Brain pericyte (primary cell): ENCODE measurements around the gene TEX48.

ENCODE experiments used
- DNase-seq: peaks from one replicate; pipeline ENCODE4 v3.0.0-alpha.2; 2012; ENCODE audit warnings: low read depth, low spot score

Gene TEX48, protein sequence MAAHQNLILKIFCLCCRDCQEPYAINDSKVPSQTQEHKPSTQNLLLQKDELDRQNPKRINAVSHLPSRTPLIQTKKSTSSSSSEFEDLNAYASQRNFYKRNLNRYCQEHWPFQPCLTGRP

DNA sequence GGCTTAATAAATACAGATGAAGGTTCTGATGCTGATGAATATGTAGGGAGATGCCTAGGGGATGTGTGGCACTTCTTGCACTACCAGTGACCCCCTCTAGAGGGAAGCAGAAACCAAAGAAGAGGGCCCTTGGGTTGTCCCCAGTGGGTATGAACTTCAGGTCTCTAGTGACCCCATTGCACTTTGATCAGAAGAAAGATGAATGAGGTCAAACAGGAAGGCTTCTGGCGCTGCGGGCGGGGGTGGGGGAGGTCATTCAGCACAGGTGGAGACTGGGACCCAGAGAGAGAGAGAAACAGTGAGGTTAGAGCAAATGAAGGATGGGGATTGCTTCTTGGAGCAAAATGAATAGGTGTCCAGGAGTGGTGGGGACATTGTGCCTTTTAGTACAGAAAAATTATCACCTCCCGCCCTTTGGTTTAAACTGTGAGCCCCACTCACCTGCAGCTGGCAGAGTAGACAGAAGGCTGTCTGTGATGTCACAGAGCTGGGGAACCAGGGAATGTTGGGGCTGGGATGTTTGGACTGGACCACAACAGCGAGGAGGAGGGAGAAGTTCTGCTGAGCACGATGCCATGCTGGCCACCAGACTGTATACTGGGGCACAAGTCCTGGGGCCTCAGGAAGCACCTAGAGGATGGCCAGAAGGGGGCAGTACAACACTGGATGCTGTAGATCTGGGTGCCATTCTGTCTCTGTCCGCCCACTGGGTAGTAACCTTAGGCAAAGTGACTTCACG is at the start of gene TEX48:
Gene TEX48 (minus strand): TSS at position 599 of the 739 bp plus-strand sequence. CDS start 10,469 bp downstream, outside the sequence.
- DNase-seq = no peak

DNA sequence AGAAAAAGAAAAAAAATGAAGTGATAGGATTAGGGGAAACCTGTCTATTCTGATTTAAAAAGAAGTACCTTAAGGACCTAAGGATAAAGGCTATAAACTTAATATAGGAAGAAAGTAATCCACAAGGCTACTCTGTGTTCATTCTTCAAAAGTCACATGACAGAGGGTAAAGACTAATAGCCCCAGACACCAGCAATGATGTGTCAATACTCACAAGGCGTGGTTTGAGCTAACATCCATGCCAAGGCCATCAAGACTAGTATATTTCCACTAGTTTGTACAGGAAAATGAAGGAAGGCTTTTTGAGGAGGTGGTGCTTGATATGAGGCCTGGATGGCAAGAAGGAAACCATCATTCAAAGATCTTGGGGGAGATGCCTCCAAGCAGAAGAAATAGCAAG is 49.7 kb upstream of the TEX48 start:
- DNase-seq = no peak

DNA sequence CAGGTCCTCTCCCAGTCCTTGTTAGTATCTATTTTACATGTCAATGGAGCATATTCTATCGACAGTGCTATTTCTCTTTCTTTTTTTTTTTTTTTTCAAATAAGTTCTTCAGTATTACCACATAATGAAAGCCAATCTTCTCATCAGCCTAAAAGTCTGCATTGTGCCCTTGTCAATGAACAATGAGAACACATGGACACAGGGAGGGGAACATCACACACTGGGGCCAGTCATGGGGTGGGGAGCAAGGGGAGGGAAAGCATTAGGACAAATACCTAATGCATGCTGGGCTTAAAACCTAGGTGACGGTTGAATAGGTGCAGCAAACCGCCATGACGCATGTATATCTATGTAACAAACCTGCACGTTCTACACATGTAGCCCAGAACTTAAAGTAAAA is 47.7 kb upstream of the TEX48 start:
- no peak for DNase-seq

DNA sequence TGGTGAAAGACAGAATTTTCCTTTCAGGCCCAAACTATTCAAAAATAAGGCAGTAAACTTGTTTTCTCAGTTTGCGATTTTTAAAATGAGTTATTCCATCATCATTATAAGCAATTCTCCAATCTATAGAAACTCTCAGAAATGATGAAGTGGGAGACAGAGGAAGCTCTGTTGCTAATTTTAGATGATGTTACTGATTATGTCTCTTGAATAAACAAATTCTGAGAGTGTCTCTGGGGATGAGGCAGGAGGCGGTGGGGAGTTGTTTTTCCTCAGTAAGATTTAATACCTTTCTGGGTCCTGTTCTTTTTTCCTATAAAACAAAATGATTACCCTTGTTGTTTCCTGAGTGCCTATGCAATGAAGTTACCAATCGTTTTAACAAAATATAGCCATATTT is 43.9 kb upstream of the TEX48 start:
- DNase-seq = no peak

DNA sequence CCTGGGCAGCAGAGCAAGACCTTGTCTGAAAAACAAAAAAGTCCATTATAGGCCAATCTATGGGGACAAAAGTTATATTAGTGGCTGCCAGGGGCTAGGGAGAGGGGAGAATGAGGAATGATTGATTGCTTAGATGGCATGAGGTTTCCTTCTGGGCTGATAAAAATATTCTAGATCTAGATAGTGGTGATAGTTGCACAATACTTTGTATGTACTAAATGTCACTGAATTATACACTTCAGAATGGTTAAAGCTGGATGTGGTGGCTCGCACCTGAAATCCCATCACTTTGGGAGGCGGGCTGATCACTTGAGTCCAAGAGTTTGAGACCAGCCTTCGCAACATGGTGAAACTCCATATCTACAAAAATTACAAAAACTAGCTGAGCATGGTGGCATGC is 42.8 kb upstream of the TEX48 start:
- no peak for DNase-seq

DNA sequence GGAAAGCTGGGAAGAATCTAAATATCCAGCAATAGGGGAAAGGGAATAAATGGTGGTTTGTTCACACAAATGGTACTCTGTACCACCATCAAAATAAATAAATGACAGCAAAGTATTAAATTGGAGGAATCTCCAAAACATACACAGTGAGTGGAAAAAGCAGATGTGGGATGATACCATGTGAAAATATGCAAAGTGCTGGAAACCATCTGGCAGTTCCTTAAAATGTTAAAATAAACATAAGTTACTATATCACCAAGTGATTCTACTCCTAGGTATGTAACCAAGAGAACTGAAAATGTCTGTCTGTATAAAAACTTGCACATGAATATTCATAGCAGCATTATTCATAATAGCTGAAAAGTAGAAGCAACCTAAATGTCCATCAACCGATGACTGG is 41.9 kb upstream of the TEX48 start:
- no peak for DNase-seq

DNA sequence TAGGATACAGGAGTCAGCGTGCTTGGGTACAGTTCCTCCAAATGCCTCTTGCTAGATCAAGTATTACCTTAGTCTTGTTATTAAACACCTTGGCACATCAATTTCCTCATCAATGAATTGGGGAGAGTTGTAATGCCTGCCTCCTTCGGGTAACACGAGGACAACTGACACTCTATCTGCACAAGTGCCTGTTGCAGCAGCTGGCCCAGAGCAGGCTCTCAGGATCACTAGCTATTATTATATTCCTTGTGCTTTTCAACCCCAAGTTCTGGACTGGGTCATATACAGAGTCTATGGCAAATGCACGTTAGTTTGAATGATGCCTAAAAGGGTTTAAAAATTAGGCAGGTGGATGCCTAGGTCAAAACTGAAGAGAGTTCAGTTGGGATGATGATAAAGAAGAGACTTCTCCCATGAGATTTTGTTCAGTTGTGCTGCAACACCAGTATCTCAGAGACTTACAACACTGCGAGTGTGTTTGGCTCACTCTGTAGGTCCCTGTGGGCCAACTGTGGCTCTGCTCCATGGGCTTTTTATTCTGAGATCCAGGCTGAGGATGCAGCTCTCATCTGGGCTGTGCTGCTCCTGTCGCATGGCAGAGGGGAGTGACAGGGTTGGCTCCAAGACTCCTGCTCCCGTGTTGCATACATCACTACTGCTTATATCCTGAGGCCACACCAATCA is 41.1 kb upstream of the TEX48 start:
- DNase-seq = no peak

DNA sequence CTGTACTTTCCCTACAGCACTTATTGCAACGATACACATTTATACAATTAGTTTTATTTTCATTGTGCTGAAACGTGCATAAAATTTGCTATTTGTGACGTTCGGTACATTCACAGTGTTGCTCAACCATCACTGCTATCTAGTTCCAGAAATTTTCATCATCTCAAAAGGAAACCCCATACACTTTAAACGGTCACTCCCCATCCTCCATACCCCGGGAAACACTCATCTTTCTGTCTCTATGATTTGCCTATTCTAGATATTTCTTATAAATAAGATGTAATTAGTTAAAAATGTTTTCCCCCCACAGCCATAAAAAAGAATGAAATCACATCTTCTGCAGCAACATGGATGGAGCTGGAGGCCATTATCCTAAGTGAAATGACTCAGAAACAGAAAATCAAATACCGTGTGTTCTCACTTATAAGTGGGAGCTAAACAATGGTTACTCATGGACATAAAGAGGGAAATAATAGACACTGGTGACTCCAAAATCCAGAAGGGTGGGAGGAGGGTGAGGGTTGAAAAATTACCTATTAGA is 40.2 kb upstream of the TEX48 start:
- no peak for DNase-seq

DNA sequence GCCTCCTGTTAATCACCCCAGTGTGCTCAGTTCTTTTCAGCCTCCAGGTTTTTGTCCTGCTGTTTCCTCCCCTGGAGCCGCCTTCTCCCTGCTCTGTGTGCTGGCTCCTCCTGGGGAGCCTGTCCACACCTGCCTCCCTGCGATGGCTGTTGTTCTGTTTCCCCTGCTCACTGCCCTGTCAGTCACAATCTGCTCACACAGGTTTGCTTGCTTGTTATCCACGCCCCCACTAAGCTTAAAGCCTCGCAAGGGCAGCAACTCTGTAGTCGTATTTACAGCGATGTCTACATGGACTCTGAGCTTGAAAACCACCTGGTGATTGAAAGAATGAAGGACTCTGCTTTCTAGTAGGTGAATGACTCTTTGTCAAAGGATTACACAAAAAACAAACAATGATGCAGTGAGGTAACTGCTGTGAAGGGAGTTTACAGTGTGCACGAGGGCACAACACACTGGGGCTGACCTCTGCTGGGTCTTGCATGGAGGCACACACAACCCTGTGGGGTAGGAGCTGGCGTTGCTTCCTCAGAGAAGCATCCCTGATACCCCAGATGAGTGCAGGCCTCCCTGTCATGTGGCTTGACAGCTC is 39.6 kb upstream of the TEX48 start:
- DNase-seq = no peak

DNA sequence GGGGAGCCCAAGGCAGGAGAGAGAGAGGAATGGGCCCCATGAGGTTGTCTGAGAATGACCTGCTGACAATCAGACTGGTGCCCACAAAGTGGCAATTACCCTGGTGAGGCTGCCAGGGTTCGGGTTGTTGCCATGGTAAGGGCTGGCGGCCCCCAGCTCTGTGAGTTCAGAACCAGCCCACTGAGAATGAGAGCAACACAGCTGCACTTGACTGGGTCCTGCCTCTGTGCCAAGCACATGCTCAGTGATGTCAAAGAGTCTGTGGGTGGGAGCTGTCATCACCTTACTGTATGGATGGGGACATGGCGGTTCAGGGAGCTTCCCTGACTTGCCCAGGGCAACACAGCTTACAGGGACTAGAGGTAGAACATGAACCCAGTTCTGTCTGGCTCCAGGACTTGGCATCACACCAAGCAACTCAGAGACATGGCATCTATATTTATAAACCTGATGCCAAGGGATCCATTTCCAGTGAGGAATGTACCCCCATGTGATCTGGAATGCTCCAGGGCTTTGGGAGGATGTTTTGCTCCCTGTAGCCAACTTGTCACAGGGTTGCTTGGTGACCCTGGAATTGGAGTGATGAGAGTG is 38.2 kb upstream of the TEX48 start:
- DNase-seq = no peak

DNA sequence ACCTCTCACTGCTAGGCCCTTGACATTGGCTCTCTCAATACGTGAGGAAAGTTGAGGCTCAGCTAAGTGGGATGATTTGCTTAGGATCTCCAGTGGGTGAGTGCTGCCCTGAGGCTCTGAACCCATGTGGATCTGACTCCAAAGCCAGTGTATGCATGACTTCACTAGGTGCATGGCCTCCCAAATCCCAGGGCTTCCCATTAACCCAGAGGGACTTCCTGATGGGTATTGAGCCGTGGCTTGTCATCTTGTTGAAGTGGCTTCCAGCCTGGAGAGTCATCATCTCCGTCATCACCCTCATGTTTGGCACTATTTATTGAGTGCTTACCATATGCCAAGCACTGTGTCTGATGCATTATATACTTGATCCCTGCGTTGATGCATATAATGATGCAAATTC is 37.3 kb upstream of the TEX48 start:
- DNase-seq = no peak

DNA sequence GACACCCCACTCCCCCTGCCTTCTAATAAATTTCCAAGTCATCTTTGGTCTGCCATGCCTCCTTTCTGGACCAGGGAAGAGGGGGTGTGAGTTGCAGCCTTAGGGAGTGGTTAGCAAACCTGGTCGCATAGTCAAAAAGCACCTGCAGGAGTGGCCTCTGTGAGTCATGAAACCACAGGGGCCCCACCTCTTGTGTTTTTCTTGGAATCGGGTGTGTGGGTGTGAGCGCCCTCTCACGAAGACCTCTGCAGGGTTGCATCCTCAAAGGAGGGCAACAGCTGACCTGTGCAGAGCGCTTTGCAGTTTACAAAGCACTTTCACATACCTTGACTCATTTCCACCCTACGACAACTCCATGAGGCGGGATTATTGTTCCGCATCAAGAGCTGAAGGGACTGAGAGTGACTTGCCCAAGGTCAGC is 36.8 kb upstream of the TEX48 start:
- DNase-seq = no peak

DNA sequence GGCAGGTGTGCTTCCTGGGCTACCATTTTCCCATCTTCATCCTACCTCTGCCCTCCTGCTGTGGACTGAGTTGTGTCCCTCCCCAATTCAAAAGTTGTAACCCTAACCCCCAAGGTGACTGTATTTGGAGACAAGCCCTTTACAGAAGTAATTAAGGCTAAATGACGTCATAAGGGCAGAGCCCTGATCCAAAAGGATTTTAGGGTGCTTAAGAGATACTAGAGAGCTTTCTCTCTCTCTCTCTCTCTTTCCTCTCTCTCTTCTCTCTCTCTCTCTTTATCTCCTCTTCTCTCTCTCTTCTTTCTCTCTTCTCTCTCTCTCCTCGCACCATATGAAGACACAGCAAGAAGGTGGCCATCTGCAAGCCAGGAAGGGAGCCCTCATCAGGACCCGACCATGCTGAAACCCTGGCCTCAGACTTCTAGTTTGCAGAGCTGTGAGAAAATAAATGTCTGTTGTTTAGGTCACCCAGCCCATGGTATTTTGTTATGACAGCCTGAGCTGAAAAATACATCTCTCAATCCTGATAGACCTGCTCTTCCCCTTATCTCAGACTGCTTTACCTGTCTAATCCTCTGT is 36.0 kb upstream of the TEX48 start:
- DNase-seq = no peak

DNA sequence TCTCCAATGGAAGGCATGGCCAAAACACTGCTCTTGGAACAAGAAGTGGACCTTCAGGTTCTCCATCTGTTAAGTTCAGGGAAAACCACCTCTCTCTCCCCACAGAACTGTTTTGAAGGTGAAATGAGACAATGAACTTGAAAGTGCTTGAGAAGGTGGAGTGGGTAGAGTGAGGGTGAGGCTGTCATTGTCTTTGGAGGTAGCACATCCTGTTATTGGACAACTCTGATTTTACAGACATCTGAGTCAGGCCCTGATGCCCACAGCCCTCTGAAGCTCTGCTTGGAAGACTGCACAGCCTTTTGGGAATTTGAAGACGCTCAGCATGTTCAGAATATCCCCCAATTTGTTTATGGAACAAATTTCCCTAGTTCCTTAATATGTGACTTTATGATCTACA is 27.6 kb upstream of the TEX48 start:
- DNase-seq = no peak

DNA sequence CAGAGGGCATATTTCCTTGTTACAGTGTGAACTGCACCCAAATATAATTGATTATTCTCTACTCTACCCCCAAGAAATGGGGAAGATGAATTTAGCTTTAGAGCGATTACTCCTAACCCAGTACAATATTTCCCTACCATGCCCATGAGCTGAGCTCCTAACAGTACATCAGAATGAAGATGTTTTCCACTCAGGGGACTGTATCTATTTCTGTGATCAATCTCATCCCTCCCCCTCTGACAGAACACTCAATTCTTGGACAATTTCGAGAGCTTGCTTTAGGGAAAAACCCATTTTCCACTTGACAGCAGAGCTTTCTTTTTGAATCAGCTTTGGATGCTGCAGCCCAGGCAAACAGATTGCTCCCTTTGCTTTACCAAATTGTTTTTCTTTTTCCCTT is 24.7 kb upstream of the TEX48 start:
- DNase-seq = no peak

DNA sequence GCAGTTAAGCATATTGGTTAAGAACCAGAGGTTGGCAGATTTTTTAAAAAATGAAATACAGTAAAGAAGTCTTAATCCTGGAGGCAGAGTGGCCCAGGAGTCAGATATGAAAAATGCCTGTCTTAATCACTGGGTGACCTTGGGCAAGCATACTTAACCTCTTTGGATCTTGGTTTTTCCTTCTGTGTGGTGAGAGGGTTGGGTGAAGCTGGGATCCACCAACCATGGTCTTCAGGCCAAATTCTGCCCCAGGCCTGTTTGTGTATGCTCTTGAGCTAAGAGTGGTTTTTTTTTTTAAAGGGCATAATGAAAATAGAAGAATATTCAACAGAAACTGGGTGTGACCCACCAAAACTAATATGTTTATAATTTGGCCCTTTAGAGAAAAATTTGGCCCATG is 20.0 kb upstream of the TEX48 start:
- DNase-seq = no peak

DNA sequence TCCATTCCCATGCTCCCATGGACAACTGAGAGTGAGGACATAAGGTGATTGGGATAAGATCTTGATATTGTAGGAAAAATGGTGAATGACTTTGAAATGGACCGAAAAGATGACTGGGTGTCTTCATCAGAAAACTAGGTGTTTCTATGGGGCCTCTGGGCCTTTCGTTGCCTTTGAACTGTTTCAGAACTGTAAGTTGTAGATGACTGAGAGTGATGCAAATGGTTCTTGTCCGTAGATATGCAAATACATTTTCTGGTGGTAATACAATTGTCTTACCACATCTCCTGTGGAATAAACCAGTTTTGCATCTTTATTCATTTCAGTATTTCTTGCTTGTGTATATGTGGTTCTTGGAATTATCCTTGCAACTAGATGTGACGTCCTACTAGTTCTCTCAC is 16.0 kb upstream of the TEX48 start:
- DNase-seq = no peak

DNA sequence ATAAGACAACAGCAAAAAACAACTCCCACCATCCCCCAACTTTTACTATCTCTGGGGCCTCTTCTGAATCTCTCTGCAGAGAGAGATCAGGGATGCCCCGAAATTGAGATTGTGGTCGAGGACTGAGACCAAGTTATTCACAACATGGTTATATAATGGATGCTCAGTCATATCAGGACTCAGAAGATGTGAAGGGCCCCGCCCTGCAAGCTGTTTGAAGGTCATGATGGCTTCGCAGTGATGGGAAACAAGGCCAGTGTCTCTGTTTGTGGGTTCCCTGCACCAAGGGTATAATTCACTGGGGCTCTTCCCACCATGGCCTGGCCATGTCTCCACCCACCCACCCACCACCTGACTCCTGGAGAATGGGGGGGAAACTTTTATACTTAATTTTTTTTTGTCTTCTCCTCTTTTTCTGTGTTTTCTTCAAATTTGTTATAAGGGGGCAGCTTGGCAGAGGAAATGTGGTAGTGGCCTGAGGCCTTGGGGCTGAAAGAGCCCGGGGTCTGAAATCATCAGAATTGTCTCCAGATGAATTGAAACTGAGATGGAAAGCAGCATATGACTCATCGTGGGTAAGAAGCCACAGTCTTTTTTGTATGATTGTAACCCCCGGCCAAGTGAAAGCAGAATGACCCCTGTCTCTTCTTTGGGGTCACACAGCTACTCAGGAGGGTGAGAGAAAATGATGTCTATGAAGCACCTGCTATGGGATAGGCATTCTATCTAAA is 15.0 kb upstream of the TEX48 start:
- no peak for DNase-seq

DNA sequence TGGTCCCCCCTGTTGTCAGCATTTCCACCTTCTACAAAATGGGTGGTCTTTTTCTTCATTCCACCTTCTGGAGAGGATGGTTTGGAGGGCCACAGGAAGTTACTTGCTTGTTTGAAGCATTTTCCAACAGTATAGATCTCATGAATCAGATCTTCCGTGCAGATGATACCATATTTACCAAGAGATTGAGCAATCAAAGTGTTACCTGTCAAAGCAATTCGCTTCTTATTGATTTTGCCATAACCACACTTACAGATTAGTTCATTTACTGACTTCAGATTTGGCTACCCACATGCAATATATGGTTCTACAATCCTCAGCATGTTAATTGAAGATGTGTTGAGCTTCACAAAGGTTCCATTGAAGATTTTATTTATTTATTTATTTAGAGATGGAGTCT is 14.0 kb upstream of the TEX48 start:
- no peak for DNase-seq

DNA sequence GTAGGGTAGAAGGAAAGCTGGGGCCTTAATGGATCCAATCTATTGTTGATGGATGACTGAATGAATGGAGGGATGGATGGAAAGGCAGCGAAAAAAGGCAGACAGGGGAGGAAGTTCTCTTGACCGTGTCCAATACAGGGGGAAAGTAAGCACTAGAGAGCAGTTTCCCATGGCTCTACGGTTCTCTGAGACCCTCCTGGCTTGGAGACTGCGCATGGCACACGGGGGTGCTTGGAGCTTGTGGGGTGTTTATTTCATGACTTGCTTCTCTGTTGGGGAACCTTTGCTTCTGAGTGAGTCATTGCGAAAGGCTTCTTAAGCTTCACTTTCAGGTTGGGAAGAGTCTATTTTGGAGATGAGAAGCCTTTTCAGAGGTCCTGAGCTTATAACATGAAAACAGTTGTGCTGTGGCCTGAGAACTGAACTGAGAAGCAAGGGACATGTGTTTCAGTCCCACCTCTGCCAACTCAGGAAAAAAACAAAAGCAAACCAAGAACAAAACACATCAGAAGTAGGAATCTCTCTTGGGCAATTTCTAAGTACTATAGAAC is 12.8 kb upstream of the TEX48 start:
- DNase-seq = no peak

DNA sequence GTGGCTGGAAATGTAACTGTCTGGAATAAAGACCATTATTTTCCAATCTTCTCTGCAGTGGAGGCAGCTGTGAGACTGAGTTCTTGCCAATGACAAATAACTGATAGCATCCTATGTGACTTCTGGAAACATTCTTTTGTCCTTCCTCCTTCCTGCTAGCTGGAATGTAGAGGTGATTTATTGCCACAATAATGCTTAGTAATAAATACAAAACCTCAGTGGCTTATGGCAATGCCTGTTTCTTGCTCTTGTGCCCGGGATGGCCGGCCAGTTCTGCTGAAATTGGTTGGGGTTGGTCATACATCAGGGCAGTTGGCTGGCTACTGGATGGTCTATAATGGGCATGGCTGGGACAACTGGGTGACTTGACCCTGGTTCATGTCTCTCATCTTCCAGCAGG is 12.2 kb upstream of the TEX48 start:
- DNase-seq = no peak
